Thoracic aorta (tissue), 2 donors: Measurements from ENCODE around the gene CDH23. TPM values are rescaled to one million over a fixed set of nuclear protein-coding genes. Genes with fewer than 3 reads are reported as not detected.

Source experiments
- ATAC-seq: fragments of 150-250 bp; one replicate; pipeline ENCODE4 v1.8.0; 2017; ENCODE audit warnings: low read depth; ENCODE audit not compliant: insufficient number of reproducible peaks, low FRiP score
- DNase-seq: peaks from one replicate; pipeline ENCODE4 v3.0.0-alpha.2; 2020; ENCODE audit warnings: low spot score
- H3K27ac ChIP-seq, 2 donors: fragments of 200-600 bp; sonication (generic); 1 replicate in 1 of 2; 2 replicates in 1 of 2; pipeline ENCODE4 v1.5.1; 2016; ENCODE audit warnings: mild to moderate bottlenecking in 2 of 2, moderate library complexity in 2 of 2
- H3K27me3 ChIP-seq: fragments of 200-600 bp; sonication (generic); replicated peaks from 2 replicates; pipeline ENCODE4 v1.6.0; 2016; ENCODE audit warnings: mild to moderate bottlenecking; ENCODE audit not compliant: insufficient read depth
- H3K36me3 ChIP-seq: fragments of 200-600 bp; sonication (generic); one replicate; pipeline ENCODE4 v1.5.1; 2016
- H3K4me1 ChIP-seq, 2 donors: fragments of 200-600 bp; sonication (generic); 1 replicate in 1 of 2; 2 replicates in 1 of 2; pipeline versions ENCODE4 v1.5.1 to v1.6.0; 2016; ENCODE audit warnings: low read depth in 2 of 2, mild to moderate bottlenecking in 1 of 2; ENCODE audit not compliant: control insufficient read depth in 1 of 2
- H3K4me3 ChIP-seq: fragments of 200-600 bp; sonication (generic); 2 replicates; pipeline ENCODE4 v1.5.1; 2016; ENCODE audit warnings: mild to moderate bottlenecking
- H3K9me3 ChIP-seq: fragments of 200-600 bp; sonication (generic); 2 replicates; pipeline ENCODE4 v1.5.1; 2016
- total RNA-seq, 2 donors: library from RNA; depleted of rRNA; stranded (reverse); fragments of >200 nt; gene quantifications; one replicate each; pipeline versions ENCODE4 v1.1.0 to v1.2.3, GENCODE V29; 2016
- TF ChIP-seq, protein P1 (sequence below): fragments of 200-600 bp; sonication (generic); IDR thresholded peaks from one replicate; pipeline ENCODE4 v1.5.1; 2019; ENCODE audit warnings: antibody characterized with exemption

The CDH23 gene
- total RNA-seq, 2 donors from 2014 or later, result 10.6 to 10.8 TPM

DNA sequence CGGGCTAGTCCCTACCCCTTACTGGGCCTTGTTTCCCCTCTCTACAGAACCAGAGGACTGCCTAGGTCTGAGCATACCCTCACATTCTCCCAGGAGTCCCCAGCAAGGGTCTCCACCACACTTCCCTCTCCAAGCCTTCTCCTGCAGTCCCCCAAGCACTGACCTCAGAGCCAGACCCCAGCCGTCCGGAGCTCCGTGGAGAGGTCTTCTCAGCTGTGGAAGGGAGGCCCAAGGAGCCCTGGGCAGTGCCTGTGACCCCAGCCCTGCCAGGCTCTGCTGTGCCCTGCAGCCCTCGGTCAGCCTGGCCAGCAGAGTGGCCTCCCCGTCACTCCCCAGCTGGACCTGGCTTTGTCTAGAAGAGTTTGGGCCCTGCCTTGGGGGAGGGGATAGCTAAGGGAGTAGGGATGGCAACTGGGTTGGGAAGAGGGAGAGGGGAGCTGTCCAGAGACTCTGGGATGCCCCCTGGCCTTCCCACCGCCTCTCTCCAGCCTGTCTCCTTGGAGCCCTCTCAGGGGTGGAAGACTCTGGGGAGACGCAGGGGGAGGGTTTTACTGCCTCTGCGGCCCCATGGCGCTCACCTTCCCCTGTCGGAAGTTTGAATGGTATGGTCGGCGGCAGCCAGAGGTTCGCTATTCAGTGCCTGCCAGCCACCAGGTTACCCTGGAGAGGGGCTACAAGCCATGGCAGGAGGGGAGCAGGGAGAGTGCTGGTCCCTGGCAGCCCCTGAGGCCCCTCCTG, 322.9 kb downstream of the CDH23 start, which contains the start of gene C10orf105:
C10orf105 (minus strand) TSS at position 315 of the 738 bp plus-strand sequence. CDS start 3,441 bp downstream, outside the sequence.
- no peak for ATAC-seq
- Histone ChIP-seq H3K9me3 (no peaks in the 10 kb centered on the region), H3K36me3 (no peaks in the 10 kb centered on the region), H3K4me1 (peaks cover 12 to 33% of the 10 kb centered on the region in 2 donors), H3K27ac (no peak within 1 kb of the TSS), H3K4me3 (no peak within 1 kb of the TSS), H3K27me3 (no peaks in the 10 kb centered on the region)
- DNase-seq, result no peak
- TF ChIP-seq, protein P1, sequence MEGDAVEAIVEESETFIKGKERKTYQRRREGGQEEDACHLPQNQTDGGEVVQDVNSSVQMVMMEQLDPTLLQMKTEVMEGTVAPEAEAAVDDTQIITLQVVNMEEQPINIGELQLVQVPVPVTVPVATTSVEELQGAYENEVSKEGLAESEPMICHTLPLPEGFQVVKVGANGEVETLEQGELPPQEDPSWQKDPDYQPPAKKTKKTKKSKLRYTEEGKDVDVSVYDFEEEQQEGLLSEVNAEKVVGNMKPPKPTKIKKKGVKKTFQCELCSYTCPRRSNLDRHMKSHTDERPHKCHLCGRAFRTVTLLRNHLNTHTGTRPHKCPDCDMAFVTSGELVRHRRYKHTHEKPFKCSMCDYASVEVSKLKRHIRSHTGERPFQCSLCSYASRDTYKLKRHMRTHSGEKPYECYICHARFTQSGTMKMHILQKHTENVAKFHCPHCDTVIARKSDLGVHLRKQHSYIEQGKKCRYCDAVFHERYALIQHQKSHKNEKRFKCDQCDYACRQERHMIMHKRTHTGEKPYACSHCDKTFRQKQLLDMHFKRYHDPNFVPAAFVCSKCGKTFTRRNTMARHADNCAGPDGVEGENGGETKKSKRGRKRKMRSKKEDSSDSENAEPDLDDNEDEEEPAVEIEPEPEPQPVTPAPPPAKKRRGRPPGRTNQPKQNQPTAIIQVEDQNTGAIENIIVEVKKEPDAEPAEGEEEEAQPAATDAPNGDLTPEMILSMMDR, result no peak

DNA sequence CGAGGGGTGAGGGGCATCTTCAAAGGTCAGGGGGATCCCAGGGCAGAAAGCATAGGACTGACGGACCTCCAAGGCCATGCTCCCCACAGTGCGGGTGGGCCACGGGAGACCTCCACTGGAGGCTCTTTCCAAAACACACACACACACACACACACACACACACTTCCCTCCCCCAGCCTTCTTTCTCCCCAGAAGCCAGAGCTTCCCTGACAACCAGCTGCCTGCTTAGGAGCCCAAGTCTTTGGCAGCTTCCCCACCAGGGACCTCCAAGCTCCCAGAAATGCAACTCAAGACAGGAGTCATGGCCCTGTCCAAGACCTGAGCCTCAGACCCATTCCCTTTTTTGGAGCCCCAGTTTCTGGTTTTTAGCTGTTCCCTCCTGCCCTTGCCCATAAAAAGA, 323.6 kb downstream of the CDH23 start:
- Histone ChIP-seq H3K4me1 (peaks cover 6 to 26% of the 10 kb centered on the region in 2 donors), H3K27ac (no peak overlapping the region), H3K27me3 (no peaks in the 10 kb centered on the region), H3K4me3 (no peak overlapping the region), H3K36me3 (no peaks in the 10 kb centered on the region), H3K9me3 (no peaks in the 10 kb centered on the region)
- ATAC-seq, result no peak
- TF ChIP-seq, protein P1, result no peak
- no peak for DNase-seq

DNA sequence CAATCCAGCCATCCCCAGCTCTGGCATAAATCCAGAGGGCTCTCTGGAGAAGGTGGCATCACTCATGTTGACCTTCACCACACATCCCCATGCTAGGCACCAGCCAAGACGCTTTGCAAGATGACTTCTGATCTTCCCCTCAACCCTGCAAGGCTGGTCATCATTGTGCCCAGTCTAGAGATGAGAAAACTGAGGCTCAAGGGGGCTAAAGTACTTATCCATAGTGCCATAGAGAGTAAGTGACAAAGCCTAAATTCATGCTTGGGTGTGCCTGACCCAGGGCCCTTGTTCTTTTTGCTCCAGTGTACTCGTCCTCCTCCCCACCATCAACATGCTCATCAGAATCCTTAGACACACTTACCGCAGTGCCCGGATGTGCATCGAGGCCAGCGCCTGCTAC, 324.6 kb downstream of the CDH23 start:
- TF ChIP-seq, protein P1, result no peak
- H3K27me3 ChIP-seq, result no peaks in the 10 kb centered on the region
- no peak overlapping the region for H3K4me3 ChIP-seq
- no peak for DNase-seq
- H3K4me1 ChIP-seq, result peaks cover 5 to 16% of the 10 kb centered on the region in 2 donors
- H3K36me3 ChIP-seq, result no peaks in the 10 kb centered on the region
- no peak overlapping the region for H3K27ac ChIP-seq
- no peaks in the 10 kb centered on the region for H3K9me3 ChIP-seq
- ATAC-seq, result no peak

DNA sequence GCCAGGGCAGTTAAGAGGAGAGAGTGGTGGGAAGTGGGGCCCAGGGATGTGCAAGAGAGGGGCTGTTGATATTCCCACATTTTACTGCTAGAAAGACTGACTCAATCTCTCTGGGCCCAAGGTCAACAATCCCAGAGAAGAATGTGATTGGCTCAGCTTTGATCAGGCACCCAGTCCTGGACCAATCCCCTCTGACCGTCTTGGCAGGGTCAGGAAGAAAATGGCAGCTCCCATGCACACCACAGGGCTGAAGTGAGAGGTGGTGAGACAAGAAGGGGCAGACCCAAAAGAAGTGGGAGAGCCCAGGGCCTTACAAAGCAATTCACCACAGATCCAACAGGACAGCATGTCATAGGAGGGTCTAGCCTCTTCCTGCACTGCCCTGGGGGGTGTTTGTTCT, 326.1 kb downstream of the CDH23 start:
- H3K4me3 ChIP-seq, result no peak overlapping the region
- H3K27me3 ChIP-seq, result no peaks in the 10 kb centered on the region
- peaks cover 5 to 14% of the 10 kb centered on the region in 2 donors for H3K4me1 ChIP-seq
- ATAC-seq, result no peak
- H3K27ac ChIP-seq, result no peak overlapping the region
- DNase-seq, result no peak
- no peaks in the 10 kb centered on the region for H3K36me3 ChIP-seq
- TF ChIP-seq, protein P1, result no peak
- no peaks in the 10 kb centered on the region for H3K9me3 ChIP-seq

DNA sequence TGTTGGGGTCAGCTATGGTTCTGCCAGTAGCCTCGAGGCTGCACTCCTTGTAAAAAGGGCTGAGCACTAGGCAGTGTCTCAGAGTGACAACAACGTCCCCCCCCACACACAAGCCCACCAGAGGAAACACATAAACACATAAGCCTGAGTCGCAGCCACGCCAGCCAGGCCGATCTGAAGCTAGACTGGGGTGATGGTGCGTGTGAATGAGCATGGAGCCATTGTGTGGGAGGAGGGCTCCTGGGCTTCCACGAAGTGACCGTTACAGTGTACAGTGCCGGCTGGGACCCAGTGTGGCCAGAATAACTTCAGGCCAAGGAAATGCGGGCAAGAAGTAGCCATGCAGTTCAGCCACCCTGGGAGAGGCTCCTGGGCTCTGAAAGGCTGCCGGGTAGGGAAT, 326.6 kb downstream of the CDH23 start:
- Histone ChIP-seq H3K4me3 (no peak overlapping the region), H3K36me3 (no peaks in the 10 kb centered on the region), H3K9me3 (no peaks in the 10 kb centered on the region), H3K27me3 (no peaks in the 10 kb centered on the region), H3K4me1 (peaks cover 9 to 14% of the 10 kb centered on the region in 2 donors), H3K27ac (no peak overlapping the region)
- DNase-seq, result no peak
- TF ChIP-seq, protein P1, result no peak
- ATAC-seq, result no peak
